ENCODE results near the gene SEMA3F. TPM values are rescaled to one million over a fixed set of nuclear protein-coding genes. Genes with fewer than 3 reads are reported as not detected.

The SEMA3F gene
- total and polyA plus RNA-seq, 10 of the 15 experiments (the other 5 are each of a cell fraction or from before 2014, with no cell fraction given) = 0.08 to 0.28 (median 0.12) TPM; not detected in 6

GRCh38 chr3:50139308-50139707, 15.8 kb upstream of the SEMA3F start:
- 17% methylated on average over 6 of the region's 6 CpGs for WGBS (ENCODE audit: insufficient coverage, insufficient replicate concordance, low lambda C conversion rate, missing lambda C conversion rate)
- Histone ChIP-seq H3K4me3 (no peak overlapping the region), H4K20me1 (ENCODE audit: control insufficient read depth, insufficient read depth) (no peaks in the 10 kb centered on the region), H3K79me2 (ENCODE audit: control insufficient read depth, insufficient read depth, low read length) (no peaks in the 10 kb centered on the region), H2AFZ (ENCODE audit: control insufficient read depth, low read depth, low read length) (no peak overlapping the region), H3K4me2 (ENCODE audit: control insufficient read depth, insufficient read depth) (no peak overlapping the region), H3K27ac (ENCODE audit: control insufficient read depth, insufficient read depth) (no peak overlapping the region), H3K36me3 (ENCODE audit: control insufficient read depth in 2 of 2, insufficient read depth in 2 of 2, low read length in 1 of 2) (no peaks in the 10 kb centered on the region), H3K9ac (ENCODE audit: control insufficient read depth, insufficient read depth, low read length) (no peak overlapping the region), H3K9me3 (replicated peaks; ENCODE audit: control insufficient read depth, insufficient read depth, low read length) (no peaks in the 10 kb centered on the region), H3K4me1 (ENCODE audit: control insufficient read depth, insufficient read depth, low read length) (no peaks in the 10 kb centered on the region), H3K27me3 (replicated peaks in 1 of 2; ENCODE audit: control insufficient read depth in 2 of 2, insufficient read depth in 2 of 2, low read length in 1 of 2) (peaks cover 0 to 2% of the 10 kb centered on the region in 2 experiments; a peak in 2 of 4 replicates)
- ChIA-PET SMC1A (ENCODE audit: uncharacterized antibody, unreplicated experiment) (no interaction called here), RAD21 (ENCODE audit: unreplicated experiment) (no interaction called here), CTCF (no interaction called here), POLR2A (no interaction called here)
- ATAC-seq = no peak
- intact Hi-C loops (cut with micrococcal nuclease; ENCODE audit: unreplicated experiment) (no loop called here), in situ Hi-C loops (cut with MboI) (no loop called here)
- BruUV-seq (replicated peaks) = no TSS peak
- no peak for TF ChIP-seq CEBPB (IDR thresholded peaks at IDR 0.05; ENCODE audit: borderline replicate concordance in 1 of 2, low read depth in 2 of 2, low read length in 2 of 2)
- TF ChIP-seq IKZF1 (conservative IDR thresholded peaks at IDR 0.05) = no peak
- no peak for TF ChIP-seq SMARCA5 (IDR thresholded peaks at IDR 0.05)
- no peak for TF ChIP-seq SMAD1 (IDR thresholded peaks at IDR 0.05; ENCODE audit: low read depth, partially characterized antibody)
- no peak for TF ChIP-seq RB1 (IDR thresholded peaks at IDR 0.05; ENCODE audit: borderline replicate concordance)
- no peak for TF ChIP-seq CBX5 (IDR thresholded peaks at IDR 0.05; ENCODE audit: low read depth)
- TF ChIP-seq PBX3 (IDR thresholded peaks at IDR 0.05; ENCODE audit: insufficient replicate concordance, low read depth, low read length) = no peak
- no peak for TF ChIP-seq RBBP5 (conservative IDR thresholded peaks at IDR 0.05)
- no peak for TF ChIP-seq NR2C2 (IDR thresholded peaks at IDR 0.05; ENCODE audit: borderline replicate concordance, control insufficient read depth, insufficient read length, low read depth)
- TF ChIP-seq E2F8 (IDR thresholded peaks at IDR 0.05; ENCODE audit: low read depth, partially characterized antibody) = no peak
- TF ChIP-seq USF1 (IDR thresholded peaks at IDR 0.05; ENCODE audit: borderline replicate concordance, extremely low read length, insufficient read depth, low read depth, low read length) = no peak
- no peak for TF ChIP-seq BACH1 (IDR thresholded peaks at IDR 0.05; ENCODE audit: borderline replicate concordance)
- no peak for TF ChIP-seq SMAD5 (IDR thresholded peaks at IDR 0.05; ENCODE audit: low read depth)
- no peak for TF ChIP-seq SUZ12 (IDR thresholded peaks at IDR 0.05; ENCODE audit: unreplicated experiment)
- FAIRE-seq = no peak
- DNase-seq (ENCODE audit: low read depth, low spot score) = no peak
